ENCODE data around the gene AGXT.

AGXT gene

GRCh38 chr2:240922982-240923537 is 54.4 kb downstream of the AGXT start:
- TF ChIP-seq, protein P1, sequence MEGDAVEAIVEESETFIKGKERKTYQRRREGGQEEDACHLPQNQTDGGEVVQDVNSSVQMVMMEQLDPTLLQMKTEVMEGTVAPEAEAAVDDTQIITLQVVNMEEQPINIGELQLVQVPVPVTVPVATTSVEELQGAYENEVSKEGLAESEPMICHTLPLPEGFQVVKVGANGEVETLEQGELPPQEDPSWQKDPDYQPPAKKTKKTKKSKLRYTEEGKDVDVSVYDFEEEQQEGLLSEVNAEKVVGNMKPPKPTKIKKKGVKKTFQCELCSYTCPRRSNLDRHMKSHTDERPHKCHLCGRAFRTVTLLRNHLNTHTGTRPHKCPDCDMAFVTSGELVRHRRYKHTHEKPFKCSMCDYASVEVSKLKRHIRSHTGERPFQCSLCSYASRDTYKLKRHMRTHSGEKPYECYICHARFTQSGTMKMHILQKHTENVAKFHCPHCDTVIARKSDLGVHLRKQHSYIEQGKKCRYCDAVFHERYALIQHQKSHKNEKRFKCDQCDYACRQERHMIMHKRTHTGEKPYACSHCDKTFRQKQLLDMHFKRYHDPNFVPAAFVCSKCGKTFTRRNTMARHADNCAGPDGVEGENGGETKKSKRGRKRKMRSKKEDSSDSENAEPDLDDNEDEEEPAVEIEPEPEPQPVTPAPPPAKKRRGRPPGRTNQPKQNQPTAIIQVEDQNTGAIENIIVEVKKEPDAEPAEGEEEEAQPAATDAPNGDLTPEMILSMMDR (conservative IDR thresholded peaks at IDR 0.05) = no peak
- H3K27ac ChIP-seq = no peak overlapping the region

- no peak overlapping the region for H3K27ac ChIP-seq
- TF ChIP-seq, protein P1 (conservative IDR thresholded peaks at IDR 0.05) = no peak
Measured at GRCh38 chr2:240925191-240925567, 56.6 kb downstream of the AGXT start.

DNA sequence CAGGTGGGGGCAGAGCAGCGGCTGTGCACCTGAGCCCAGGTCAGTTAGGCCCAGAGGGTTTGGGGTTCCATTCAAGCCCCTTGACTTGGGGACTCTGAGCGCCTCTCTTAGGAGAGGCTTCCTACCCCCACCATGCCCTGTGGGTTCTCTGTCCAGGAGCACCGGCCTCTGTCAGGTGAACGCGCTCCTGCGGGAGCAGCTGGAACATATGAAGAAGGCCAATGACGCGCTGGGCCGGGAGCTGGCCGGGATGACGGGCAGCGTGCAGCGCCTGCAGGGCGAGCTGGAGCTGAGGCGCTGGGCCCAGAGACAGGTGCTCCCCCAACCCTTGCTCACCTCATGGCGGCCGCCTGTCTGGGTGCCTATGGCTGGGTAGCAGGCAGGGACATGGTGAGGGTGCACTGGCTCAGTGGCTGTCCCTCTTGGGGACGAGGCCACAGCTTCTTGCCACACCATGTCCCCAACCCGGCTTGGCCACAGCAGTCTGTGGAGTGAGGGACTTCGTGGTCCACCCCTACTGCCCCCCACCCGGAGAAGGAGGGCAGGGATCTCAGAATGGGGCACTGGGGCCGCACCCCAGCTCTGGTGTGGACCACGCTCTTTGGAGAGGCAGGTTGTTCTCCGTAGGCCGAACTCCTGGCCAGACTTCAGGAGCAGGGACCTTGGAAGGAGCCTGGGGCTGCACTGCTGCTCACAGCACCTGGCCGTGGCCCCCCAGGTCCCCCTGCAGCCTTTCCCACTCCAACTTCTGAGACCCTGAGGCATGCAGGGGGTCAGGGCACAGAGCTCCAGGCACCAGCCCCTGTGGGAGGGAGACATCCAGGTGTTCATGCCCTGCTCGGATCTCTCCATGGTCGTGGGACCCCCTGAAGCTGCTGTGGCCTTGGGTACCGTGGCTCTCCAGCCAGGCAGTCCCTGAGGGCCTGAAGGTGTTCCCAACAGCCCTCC is 57.2 kb downstream of the AGXT start:
- no peak overlapping the region for H3K27ac ChIP-seq
- TF ChIP-seq, protein P1 (conservative IDR thresholded peaks at IDR 0.05) = no peak

DNA sequence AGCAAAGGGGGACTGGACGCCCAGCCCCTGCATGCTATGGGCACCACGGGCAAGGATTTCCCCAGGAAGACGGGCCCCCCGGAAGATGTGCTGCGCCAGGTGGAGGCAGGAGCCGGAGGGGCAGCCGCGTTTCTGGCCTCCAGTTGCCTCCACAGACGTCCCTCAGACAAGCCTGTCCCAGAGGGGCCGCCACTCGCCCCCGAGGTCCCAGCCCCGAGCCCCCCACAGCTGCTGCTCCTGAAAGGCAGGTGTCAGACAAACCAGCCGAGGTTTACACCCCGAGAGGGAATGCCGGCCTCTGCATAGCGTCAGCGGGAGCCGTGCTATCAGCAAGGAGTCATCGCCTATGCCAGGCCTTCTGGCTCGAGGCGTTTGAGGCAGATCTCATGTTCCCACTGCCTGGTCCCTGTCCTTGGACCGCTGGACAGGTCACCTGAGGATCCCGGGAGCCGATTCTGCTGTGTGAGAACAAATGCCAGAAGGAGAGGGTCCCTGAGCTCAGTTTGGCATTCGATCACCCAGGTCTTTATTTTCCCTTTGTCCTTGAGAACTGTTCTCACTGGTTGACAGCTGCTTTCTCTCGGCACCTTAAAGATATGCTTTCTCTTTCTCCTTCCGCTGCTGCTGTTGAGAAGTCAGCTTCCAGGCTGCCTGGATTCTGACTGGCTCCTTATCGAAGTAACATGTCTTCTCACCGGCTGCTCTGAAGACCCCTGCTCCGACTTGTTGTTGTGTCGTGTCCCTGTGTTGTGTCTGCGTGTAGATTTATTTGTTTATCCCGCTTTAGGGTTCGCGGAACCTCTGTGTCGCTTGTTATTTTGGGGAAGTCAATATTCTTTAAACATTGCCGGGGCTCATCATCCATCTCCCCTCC is 58.1 kb downstream of the AGXT start:
- no peak overlapping the region for H3K27ac ChIP-seq
- TF ChIP-seq, protein P1 (conservative IDR thresholded peaks at IDR 0.05) = no peak

- no peak overlapping the region for H3K27ac ChIP-seq
Measured at GRCh38 chr2:240927390-240927781, 58.8 kb downstream of the AGXT start.

DNA sequence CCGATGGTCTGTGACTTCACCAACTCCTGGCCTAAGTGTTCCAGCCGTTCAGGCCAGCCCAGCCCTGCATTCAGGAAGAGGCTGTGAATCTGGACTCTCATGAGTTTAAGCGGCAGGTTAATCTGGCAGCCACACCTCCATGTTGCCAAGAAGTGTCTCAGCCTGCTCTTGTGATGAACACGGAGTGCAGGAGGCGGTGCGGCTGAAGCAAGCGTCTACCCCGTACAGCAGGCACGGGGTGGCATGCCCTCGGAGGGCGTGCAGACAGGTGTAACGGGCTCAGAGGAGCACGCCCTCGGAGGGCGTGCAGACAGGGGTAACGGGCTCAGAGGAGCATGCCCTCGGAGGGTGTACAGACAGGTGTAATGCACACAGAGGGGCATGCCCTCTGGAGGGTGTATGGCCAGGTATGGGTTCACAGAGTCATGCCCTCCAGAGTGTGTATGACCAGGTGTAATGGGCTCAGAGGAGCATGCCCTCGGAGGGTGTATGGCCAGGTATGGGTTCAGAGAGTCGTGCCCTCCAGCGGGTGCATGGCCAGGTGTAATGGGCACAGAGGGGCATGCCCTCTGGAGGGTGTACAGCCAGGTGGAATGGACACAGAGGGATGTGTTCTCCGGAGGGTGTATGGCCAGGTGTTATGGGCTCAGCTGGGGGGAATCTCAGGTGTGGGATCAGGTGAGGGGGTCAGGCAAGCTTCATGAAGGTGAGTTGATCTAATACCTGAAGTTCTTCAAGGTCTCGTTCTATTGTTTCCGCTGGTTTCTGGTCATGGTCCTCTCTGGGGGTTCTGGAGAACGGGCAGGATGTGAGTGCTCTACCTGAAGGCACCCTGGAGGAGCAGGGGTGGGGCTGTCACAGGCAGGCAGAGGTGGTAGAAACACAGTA is 60.1 kb downstream of the AGXT start:
- TF ChIP-seq, protein P1 (conservative IDR thresholded peaks at IDR 0.05) = no peak
- H3K27ac ChIP-seq = no peak overlapping the region

More at GRCh38 chr2:240927390-240927781, 58.8 kb downstream of the AGXT start:
- TF ChIP-seq, protein P1 (conservative IDR thresholded peaks at IDR 0.05) = no peak

Data from VCaP (cell line).